Spleen (tissue), 11 donors: Measurements from ENCODE around the gene CDK14. TPM values are rescaled to one million over a fixed set of nuclear protein-coding genes. Genes with fewer than 3 reads are reported as not detected.

Experiments
- DNase-seq: peaks from one replicate; pipeline ENCODE4 v3.0.0-alpha.2; 2020
- H3K27ac ChIP-seq, 8 donors: fragments of 200-600 bp; sonication (generic) in 7 of 8; 1 replicate in 4 of 8; 2 replicates in 4 of 8; pipeline versions ENCODE4 v1.5.0 to v1.8.0; 2016 to 2021; ENCODE audit warnings: inconsistent platforms in 4 of 8, mild to moderate bottlenecking in 4 of 8, moderate library complexity in 1 of 8
- H3K27me3 ChIP-seq, 7 donors: fragments of 200-600 bp; sonication (generic) in 6 of 7; replicated peaks in 1 of 7; 1 replicate in 4 of 7; 2 replicates in 3 of 7; pipeline versions ENCODE4 v1.5.0 to v1.8.0; 2016 to 2021; ENCODE audit warnings: inconsistent platforms in 3 of 7, mild to moderate bottlenecking in 1 of 7
- H3K36me3 ChIP-seq, 6 donors: fragments of 200-600 bp; sonication (generic) in 5 of 6; 1 replicate in 4 of 6; 2 replicates in 2 of 6; pipeline versions ENCODE4 v1.5.0 to v1.8.0; 2016 to 2021; ENCODE audit warnings: inconsistent platforms in 2 of 6
- H3K4me1 ChIP-seq, 6 donors: fragments of 200-600 bp; sonication (generic) in 5 of 6; 1 replicate in 3 of 6; 2 replicates in 3 of 6; pipeline versions ENCODE4 v1.5.0 to v1.8.0; 2016 to 2021; ENCODE audit warnings: inconsistent platforms in 3 of 6
- H3K4me3 ChIP-seq, 8 donors: fragments of 200-600 bp; sonication (generic) in 7 of 8; 1 replicate in 4 of 8; 2 replicates in 4 of 8; pipeline versions ENCODE4 v1.5.0 to v1.8.0; 2016 to 2021; ENCODE audit warnings: inconsistent platforms in 4 of 8, mild to moderate bottlenecking in 4 of 8, moderate library complexity in 2 of 8
- H3K9me3 ChIP-seq, 8 donors: fragments of 200-600 bp; sonication (generic) in 7 of 8; 1 replicate in 4 of 8; 2 replicates in 4 of 8; pipeline versions ENCODE4 v1.5.0 to v1.8.0; 2016 to 2021; ENCODE audit warnings: inconsistent platforms in 4 of 8
- CTCF ChIP-seq, 11 experiments: fragments of 200-600 bp in 7 of 11; fragments of 450-650 bp in 4 of 11; sonication (generic) in 4 of 11; IDR thresholded peaks in 8 of 11; conservative IDR thresholded peaks in 3 of 11; 1 replicate in 7 of 11; 2 replicates in 4 of 11; pipeline versions ENCODE4 v1.4.0 to v1.8.0; 2016 to 2021; ENCODE audit warnings: antibody characterized with exemption in 11 of 11, inconsistent platforms in 4 of 11, mild to moderate bottlenecking in 1 of 11
- POLR2A ChIP-seq, 3 donors: fragments of 450-650 bp; IDR thresholded peaks; one replicate each; pipeline ENCODE4 v1.5.1; 2017; ENCODE audit warnings: antibody characterized with exemption in 3 of 3, mild to moderate bottlenecking in 1 of 3
- POLR2AphosphoS5 ChIP-seq, 3 donors: sonication (generic); formaldehyde crosslinking; IDR thresholded peaks; one replicate each; pipeline ENCODE4 v1.5.1; 2017; ENCODE audit warnings: antibody characterized with exemption in 3 of 3
- WGBS, 5 donors: extraction: QIAGEN DNeasy Blood & Tissue Kit in 3 of 5; methylation state at CpG; one replicate each; pipeline versions ENCODE4 v1.1.5 to v1.1.7; 2013 to 2018; 5-methylcytosine and 5-hydroxymethylcytosine counted together
- intact Hi-C: fragments of 100-400 bp; cut with DNase I; formaldehyde crosslinking; loops from one replicate; pipeline ENCODE4 v1.15.0; 2023; ENCODE audit warnings: low total_unique reads
- polyA plus RNA-seq, 3 donors: library from polyadenylated mRNA; stranded (reverse); fragments of 200-250 nt; gene quantifications; one replicate each; pipeline ENCODE4 v1.2.1, GENCODE V29; 2013
- total RNA-seq, 7 donors: library from RNA; depleted of rRNA in 3 of 7; stranded (reverse); fragments of >200 nt in 3 of 7; fragmentation: NEBNext Ultra II Directional in 4 of 7; extraction: Animal tissue kit (Norgen Biotek cat#: 25700) in 4 of 7; gene quantifications; one replicate each; pipeline versions ENCODE4 v1.1.0 to v1.2.1, GENCODE V29; 2016 to 2021
- donor health status: healthy with polysubstance abuse.
- donor health status: DM: no; HTN: no; CAD: no; lungs with moderate emphysema.
- donor health status: DM: no; HTN: no; CAD: no.
- donor health status: Bipolar disorder and iron deficiency.
- donor health status: healthy.
- donor health status: DM: no; HTN: no; CAD: no.
- donor health status: DM: yes; HTN: yes; CAD: no.

The CDK14 gene
- total and polyA plus RNA-seq, 10 donors, result 6.6 to 109 (median 51.2) TPM

DNA sequence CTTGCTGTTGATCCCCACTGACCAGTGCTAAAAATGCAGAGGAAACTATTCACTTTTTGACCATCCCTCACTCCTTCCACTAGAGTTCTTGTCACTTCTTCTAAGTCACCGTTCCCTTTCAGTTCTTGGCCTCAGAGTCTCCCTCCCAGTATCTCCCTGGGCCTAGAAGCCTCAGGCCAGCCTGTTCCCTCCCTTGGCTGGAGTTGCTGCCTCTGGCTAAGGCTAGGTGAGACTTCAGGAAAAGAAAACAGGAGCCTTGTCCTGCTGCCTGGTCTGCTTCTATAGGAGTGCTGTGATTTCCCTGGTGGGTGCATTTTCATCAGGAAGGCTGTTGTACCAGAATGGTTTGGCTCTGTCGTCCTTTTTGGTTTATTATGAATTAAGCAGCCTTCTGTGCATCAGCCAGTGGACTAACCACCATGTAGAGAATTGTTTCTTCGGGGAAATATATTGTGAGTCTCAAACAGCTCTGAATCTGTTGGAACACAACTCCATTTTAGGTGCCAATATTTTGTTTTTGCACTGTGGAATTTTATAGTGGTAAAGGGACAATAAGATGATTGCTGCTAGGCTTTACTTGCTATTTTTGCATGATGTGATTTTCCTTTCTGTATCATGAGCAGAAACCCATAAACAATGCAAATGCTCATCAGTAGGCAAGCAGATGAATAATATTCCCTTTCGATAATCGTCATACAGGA is 434.7 kb downstream of the CDK14 start:
- Histone ChIP-seq H3K36me3 (no peaks in the 10 kb centered on the region), H3K4me1 (no peaks in the 10 kb centered on the region), H3K27me3 (no peaks in the 10 kb centered on the region), H3K4me3 (no peak overlapping the region), H3K9me3 (peaks cover 0 to 6% (median 0%) of the 10 kb centered on the region in 8 donors), H3K27ac (no peak overlapping the region)
- intact Hi-C loops, result no loop called here
- DNase-seq, result no peak
- TF ChIP-seq CTCF (IDR thresholded peaks at IDR 0.05 in 8 of 11, conservative IDR thresholded peaks at IDR 0.05 in 3 of 11), result no peak
- WGBS, 5 donors, result 79 to 89% (median 87%) methylated on average over 5 of the region's 5 CpGs

- TF ChIP-seq CTCF (IDR thresholded peaks at IDR 0.05 in 8 of 11, conservative IDR thresholded peaks at IDR 0.05 in 3 of 11) (no peak), POLR2A (IDR thresholded peaks at IDR 0.05) (no peak), POLR2AphosphoS5 (IDR thresholded peaks at IDR 0.05) (no peak)
- Histone ChIP-seq H3K27me3 (no peaks in the 10 kb centered on the region), H3K9me3 (peaks cover 0 to 6% (median 0%) of the 10 kb centered on the region in 8 donors), H3K36me3 (no peaks in the 10 kb centered on the region), H3K27ac (no peak overlapping the region), H3K4me1 (no peaks in the 10 kb centered on the region), H3K4me3 (no peak overlapping the region)
- 74 to 80% (median 78%) methylated on average over 4 of the region's 4 CpGs for WGBS, 5 donors
- DNase-seq, result no peak
- intact Hi-C loops, result no loop called here
These were observed 435.6 kb downstream of the CDK14 start for GRCh38 chr7:91031757-91032156.

GRCh38 chr7:91033574-91033973 is 437.5 kb downstream of the CDK14 start:
- Histone ChIP-seq H3K36me3 (no peaks in the 10 kb centered on the region), H3K4me1 (no peaks in the 10 kb centered on the region), H3K27ac (no peak overlapping the region), H3K27me3 (no peaks in the 10 kb centered on the region), H3K9me3 (peaks cover 0 to 6% (median 0%) of the 10 kb centered on the region in 8 donors), H3K4me3 (no peak overlapping the region)
- intact Hi-C loops, result no loop called here
- WGBS, 5 donors, result 81 to 92% (median 82%) methylated on average over 2 of the region's 2 CpGs
- TF ChIP-seq POLR2AphosphoS5 (IDR thresholded peaks at IDR 0.05) (no peak), POLR2A (IDR thresholded peaks at IDR 0.05) (no peak), CTCF (IDR thresholded peaks at IDR 0.05 in 8 of 11, conservative IDR thresholded peaks at IDR 0.05 in 3 of 11) (no peak)
- no peak for DNase-seq

DNA sequence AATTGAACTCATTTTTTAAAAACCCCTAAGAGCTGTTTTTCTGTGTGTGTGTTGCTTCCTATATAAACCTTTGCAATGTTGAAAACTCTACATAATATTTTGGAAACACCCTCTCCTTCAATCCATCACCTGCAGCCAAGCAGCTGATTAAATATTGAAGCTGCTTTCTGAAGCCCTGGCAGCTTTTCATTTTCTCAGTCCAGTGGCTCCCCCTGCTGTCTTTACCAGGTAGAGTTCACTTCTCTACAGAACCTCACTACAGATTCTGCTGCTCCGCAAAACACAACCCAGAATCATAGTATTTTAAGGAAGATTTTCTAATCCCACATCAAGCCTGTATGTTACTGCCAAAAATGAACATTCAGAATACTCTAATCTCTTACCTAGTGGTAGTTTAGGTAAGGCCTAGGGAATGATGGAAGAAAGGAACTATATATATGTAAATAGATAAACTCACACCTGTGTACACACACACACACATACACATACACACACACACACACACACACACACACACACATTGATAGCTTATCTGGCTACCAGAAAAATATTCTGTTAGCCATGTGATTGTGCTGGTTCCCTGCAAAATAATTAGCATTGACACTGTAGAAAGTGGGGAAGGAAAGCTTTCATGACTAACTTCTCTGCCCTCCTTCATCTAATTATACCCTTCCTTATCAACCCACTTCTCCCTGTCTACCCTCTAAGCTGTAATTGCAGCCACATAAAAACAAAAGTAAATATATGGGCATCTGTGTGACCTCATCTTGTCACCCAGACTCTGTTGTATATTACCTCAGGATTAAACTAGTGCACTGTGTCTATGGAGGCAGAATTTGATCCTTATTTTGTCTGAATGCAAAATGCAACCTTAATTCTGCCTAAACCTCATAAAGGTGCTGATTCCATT is 438.6 kb downstream of the CDK14 start:
- DNase-seq, result no peak
- Histone ChIP-seq H3K4me3 (no peak overlapping the region), H3K27me3 (no peaks in the 10 kb centered on the region), H3K27ac (no peak overlapping the region), H3K9me3 (peaks cover 0 to 2% (median 0%) of the 10 kb centered on the region in 8 donors), H3K36me3 (no peaks in the 10 kb centered on the region), H3K4me1 (no peaks in the 10 kb centered on the region)
- intact Hi-C loops, result no loop called here
- TF ChIP-seq POLR2AphosphoS5 (IDR thresholded peaks at IDR 0.05), result no peak
- TF ChIP-seq CTCF (IDR thresholded peaks at IDR 0.05 in 8 of 11, conservative IDR thresholded peaks at IDR 0.05 in 3 of 11), result peak in 8 of 11 experiments; percentile 12 to 58 (median 42)
- TF ChIP-seq POLR2A (IDR thresholded peaks at IDR 0.05), result no peak
- 75 to 96% (median 91%) methylated on average over 1 of the region's 1 CpG for WGBS, 5 donors
